Muscle of back (tissue), 11 donors: ENCODE results near the gene CARD9. TPM values are rescaled to one million over a fixed set of nuclear protein-coding genes. Genes with fewer than 3 reads are reported as not detected.

ENCODE experiments used
- DNase-seq, 3 donors: peaks; one replicate each; pipeline versions ENCODE4 v3.0.0 to v3.0.0-alpha.2; 2013
- polyA plus RNA-seq, 10 donors: library from polyadenylated mRNA; unstranded; fragments of 120-200 nt; gene quantifications; one replicate each; pipeline ENCODE4 v1.2.1, GENCODE V29; 2013; ENCODE audit not compliant: insufficient read length in 10 of 10

The CARD9 gene
- polyA plus RNA-seq, 10 donors: 0.52 to 2.0 (median 1.3) TPM

DNA sequence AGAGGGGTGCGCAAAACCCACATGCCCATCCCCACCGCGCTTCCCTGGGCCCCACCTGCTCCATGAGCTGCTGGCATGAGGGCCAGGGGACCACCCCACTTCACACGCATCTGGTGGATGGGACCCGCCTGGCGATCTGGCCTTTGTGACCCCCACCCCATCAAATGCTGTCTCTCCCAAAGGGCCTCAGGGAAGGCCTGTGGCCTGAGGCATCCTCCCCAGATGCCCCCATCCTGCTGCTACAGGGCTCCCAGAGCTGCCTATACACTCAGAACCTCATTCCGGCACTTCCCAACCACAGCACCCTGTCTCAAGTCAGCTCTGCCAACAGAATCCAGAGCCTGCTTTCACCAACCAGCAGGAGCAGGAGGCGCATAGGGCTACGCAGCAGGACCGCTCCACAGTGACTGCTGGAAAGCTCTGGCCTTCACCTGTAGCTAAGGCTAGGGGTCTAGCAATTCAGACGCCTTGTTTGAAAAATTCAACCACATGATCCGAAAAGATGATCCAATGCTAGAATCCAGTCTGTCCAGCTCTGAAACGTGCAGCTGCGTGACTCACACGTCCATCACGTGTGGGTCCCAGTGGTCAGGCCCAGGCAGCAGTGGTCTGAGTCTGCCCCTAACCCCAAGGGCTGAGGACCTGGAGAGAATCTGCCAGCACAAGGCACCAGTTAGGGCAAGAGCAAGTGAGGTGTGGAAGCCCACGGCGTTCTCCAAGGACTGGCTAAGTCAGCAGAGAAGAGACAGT is 27.9 kb upstream of the CARD9 start:
- no peak for DNase-seq

DNA sequence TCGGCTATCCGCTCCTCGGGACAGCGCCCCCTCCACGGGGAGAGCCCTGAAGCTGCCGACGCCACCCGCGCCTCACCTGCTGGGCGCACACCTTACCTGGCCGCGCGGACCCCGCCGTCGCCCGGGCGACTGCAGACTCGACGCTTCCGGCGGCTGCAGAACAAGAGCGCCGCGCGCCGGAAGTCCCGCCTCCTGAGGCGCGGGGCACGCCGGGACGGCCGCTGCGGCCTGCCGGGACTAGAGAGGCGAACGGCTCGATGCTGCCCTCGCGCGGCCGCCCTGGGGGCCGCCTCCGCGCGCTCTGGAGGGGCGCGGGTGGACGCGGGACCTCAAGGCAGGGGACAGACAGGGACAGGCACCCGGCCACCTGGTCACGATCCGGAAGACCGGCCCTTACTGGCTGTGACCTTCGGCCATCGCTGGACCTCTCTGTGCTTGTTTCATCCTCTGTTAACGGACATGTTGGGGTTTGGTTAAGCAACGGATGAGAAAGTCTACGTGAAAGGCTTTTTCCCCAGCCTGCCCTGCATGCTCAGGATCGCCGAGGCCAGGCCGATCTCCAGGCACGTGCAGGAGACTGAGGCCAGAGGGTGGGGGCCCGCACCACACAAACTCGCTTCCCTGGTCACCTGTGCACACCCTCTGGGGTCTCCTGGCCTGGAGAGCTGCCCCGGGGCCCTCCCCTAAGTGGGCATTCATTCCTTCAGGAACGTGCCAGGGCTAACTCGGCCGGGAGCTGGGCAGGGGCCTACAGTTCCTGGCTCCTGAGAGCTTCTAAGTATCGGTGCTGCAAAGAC is 26.8 kb upstream of the CARD9 start, which contains the start of gene SNAPC4:
TSS of gene SNAPC4 (minus strand) at position 133 of the 797 bp plus-strand sequence. CDS start 1,742 bp downstream, outside the sequence.
- DNase-seq: peak; percentile 85 to 95 (median 92)

DNA sequence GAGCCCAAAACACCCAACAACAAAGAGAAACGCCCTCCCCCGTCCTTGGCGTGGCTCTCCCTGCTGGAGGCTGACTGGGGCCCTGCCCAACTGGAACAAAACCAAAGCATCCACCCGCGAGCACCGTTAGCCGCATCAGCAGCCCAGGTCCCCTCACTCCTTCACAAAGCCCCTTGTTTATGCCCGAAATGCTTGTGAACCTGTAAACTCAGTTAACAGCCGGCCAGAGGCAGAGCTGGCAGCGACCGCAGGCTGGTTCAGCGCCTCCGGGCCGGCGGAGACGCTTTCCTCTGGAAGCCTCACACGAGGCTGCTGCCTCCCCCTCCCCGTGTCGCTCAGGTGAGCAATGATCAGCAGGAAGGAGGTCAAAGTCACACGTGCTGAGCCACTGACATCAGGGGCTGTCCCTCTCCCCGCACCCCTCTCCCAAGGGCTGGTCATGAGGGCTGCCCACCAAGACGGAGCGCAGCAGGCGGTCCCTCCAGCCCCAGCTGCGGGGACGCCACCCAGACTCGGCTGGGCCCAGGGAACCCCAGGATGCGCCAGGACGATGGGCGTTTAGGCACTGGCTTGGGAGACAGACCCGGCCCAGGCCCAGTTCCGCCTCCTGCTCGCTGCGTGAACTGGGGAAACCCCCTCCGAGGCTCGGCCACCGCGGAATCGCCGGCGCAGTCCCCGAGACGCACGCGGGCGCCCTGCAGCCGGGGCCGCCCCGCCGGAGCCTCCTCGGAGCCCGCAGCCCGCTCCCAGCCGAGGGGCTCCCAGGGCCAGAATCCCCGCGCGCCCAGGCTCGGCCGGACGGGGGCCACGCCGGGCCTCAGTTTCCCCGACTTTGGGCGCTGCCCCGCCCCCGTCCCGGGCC is 25.9 kb upstream of the CARD9 start:
- DNase-seq: no peak

DNA sequence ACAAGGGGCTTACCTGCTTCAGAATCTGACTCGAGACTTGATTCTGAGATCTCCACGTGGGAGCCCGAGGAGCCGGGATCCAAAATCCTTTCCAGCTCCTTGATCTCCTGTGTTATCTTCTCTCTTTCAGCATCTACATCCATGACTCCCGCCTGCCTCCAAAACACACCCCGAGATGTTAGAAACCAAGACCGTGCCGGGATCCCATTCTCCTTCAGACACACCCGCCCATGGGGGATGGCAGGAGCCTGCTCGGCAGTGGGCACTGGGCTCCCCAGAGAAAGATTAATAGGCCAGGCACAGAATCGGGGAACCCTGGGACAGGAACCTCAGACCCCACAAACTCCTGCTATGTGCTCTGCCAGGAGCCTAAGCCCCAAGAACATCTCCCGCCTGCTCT is 24.8 kb upstream of the CARD9 start:
- no peak for DNase-seq

DNA sequence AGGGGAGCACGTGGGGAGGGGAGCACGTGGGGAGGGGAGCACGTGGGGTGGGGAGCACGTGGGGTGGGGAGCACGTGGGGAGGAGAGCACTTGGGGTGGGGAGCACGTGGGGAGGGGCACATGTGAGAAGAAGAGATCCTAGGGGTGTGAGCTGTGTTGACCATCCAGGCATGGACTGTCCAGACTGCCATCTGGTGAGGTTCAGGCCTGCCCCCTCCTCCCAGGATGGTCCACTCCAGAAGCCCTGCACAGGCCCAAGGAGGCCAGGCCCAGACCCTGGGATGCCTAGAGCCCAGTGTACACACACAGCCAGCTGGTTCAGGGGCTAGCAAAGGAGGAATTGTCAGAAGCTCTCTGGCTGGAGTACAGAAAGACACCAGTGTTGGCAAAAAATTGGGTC is 24.2 kb upstream of the CARD9 start:
- no peak for DNase-seq

DNA sequence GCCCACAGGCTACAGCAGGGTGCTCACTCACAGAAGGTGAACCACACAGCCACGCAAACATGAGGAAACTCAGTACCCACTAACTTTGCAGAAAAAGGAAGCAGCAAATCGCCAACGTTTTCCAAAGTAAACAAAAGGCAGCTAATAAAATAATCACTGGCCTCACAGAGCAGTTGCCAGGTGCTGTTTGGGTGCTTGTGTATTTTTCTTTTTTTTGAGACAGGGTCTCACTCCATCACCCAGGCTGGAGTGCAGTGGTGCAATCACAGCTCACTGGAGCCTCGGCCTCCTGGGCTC is 22.7 kb upstream of the CARD9 start:
- no peak for DNase-seq

DNA sequence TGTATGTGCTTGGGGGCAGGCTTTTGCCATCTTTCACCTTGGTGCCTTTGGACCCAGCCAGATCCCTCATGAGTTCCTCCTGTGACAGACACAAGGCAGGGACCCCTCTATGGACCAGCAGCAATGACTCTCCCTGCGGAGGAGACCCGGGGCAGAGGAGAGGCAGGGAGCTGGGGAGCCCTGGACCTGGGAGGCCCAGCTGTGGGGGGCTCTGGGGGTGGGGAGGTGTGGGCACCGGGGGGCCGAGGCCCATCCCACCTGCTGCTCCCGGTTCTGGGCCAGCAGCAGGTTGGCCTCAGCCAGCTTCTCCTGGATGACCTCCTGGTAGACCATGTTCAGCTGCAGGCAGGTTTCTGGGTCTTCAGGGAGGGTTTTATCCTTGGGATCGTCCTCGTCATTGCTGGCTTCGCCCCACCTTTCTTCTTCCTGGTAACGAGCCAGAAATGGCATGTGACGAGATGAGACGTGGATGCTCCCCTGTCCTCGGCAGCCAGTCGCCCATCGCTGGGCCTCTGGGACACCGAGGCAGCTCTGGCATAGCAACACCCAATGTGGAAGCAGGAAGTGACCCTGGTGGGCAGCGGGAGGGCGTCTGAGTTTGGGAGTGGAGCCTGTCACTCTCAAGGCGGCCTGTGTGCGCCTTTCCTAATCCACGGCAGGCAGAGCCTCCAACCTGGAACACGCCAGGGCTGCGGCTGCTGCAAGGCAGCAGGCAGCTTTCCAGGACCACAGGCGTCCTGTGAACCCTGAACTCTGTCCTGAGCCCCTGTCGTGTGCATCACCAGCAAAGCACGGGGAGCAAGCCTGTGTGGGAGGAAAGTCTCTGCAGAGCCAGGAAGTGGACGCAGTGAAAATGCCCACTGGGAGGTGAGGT is 22.1 kb upstream of the CARD9 start:
- DNase-seq: no peak

DNA sequence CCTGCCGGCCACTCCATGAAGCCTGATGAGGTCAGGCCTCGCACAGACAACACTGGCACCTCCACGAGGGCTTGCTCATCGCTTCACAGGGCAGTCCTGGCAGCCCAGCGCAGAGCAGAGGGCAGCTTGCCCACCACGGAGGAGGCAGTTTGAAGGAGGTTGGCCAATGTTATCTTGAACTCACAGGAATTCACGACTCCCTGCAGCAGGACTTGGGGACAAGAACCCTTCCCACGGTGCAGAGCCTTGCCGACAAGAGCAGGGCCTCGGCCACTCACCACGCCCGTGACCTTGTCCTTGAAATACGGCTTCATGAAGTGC is 21.5 kb upstream of the CARD9 start:
- no peak for DNase-seq

DNA sequence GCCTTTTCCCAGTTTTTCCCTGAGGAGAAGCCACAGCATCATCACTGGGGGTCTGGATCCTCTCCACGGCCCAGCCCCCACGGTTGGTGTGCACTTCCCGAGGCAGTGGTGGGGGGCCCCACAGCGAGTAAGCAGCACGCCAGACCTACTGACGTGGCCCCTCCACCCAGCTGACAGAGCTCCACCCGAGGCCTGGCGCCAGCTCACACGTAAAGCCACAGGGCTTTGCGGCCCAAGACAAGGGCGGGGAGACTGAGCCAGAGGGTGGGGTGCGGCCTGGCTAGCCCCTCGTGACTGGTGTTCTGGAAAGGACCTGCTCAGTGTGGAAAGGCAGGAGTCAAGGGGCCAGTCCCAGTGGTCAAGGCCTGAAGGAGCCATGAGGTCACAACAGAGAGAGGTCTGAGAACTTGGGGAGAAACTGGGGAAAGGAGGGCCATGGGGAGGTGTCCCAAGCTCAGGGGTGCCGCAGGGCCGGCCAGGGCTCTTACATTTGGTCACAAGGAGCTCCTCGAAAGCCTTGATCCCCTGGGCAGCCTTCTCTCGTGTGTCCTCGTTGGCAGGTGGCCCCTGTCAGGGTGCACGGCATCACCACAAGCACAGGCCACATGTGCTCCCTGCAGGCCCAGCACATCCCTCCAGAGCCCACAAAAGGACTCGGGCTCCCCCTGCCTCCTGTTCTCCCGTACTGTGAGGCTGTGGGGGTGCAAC is 21.0 kb upstream of the CARD9 start:
- DNase-seq: peak in 1 of 3 donors; percentile 34

DNA sequence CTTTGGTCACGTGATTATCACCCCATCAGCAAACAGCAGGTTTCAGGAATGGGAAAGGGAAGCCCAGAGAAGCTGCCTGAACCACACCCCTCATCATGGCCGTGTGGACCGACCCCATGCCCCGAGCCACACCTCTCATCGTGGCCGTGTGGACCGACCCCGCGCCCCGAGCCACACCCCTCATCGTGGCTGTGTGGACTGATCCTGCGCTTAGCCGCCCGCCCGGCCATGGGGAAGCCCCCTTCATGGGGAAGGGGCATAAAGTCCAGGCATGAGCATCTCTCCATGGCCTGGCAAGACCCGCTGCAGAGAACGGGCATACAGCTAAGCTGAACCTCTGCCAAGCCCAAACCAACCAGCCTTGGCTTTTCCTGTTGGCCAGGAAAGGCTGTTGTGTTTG is 20.1 kb upstream of the CARD9 start:
- no peak for DNase-seq

DNA sequence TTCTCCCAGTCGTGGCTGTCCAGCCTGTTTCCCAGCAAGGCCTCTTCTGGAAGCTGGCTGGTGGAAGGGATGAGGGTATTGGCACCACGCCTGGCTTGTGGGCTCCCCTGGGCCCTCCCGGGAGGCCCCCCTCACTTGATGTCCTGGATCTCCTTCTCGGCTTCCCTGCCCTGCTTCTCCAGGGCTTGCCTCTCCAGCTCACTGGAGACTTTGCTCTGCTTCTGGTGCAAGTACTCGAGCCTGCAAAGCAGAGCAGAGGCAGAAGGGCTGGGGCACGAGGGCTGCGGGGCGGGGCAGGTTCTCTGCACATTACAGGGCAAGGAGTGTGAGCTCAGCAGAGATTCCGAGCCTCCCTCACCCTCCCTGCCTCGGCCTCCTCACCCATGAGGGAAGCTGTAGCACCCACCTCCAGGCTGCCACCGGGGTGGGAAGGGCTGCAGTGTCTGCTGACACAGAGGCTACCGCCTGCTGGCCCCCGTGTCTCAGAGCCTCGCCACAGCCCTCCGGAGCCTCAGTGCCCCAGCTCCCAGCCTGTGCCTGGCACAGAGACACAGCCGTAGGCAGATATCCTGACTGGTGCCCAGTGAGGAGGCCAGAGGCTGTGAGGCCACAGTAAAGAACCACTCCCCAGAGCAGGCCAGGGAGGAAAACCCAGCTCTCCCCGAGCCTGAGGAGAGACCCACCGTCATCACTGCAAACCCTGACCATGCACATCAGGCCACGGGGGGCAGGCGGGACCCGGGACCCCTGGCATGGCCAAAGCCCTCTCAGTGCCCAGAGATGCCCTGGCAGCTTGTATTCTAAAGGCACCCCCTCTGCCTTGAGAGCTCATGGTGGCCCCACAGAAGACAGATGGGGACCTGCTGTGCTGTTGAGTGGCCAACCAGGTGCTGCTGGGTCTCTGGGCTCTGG is 19.3 kb upstream of the CARD9 start:
- DNase-seq: peak in 1 of 3 donors; percentile 32

DNA sequence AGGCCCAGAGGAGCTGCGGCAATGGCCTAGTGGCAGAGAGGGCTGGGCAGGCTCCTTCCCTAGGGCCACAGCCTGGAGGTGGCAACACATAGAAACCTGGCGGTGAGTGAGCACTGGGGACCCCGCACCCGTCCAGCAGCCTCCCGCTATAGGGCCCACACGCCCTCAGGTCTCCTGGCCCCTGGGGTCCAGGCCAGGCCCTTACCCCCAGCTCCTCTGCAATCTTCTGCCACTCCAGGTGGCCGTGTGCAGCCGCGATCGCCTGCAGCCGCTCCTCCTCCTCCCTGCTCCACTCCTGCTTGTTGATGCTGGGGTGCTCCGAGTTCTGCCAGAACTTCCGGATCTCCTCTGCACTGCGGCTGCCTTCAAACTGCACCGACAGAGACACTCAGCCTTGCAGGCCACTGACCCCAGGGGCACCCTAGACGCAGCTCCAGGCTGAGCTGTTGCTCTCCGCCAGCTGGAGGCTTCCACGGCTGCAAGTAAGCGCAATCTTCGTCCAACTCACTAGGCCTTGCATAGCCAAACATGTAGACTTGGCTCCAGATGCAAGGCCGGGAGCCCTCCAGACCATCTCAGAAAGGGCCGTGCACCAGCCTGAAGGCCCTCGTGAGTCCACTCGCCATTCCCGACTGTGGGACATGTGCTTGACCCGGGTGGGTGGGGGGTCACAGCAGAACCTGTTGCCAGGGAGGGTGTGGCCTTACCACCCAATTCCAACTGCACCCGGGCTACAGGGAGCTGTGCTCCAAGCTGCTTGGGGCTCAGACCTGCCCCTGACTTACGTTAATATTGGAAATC is 18.5 kb upstream of the CARD9 start:
- peak in 1 of 3 donors; percentile 40 for DNase-seq

DNA sequence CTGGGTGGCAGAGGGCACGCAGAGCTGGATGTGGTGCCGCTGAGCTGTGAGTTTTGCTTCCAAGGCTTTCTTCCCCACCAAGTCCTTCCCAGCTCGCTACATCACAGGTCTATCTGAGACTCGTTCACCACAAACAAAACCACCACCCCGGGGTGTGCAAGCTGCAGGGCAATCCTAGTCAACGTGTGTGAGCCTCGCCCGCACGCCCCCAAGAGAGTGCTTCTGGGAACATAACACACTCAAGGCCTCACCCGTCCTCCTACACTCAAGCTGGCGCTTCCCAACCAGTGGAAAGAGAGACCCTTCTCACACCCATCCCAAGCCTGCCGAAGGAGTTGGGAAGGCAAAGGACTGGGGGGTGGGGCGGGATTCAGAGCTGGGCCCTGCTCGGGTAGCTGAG is 15.9 kb upstream of the CARD9 start:
- no peak for DNase-seq

DNA sequence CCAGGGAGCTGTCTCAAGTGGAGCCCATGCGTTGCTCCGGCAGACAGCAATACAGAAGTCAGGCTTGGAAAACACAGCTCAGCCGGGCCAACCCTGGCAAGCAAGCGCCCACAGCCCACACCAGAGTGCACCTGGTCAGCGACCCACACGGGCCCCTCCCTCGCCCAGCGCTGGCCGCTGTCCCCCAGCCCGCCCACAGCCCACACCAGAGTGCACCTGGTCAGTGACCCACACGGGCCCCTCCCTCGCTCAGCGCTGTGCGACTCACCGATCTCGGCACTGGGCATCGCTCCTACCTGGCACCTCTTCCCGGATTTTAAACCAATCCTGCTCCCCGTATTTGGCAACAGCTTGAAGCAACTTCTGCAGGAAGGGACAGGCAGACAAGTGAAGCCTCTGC is 13.7 kb upstream of the CARD9 start:
- DNase-seq: no peak

DNA sequence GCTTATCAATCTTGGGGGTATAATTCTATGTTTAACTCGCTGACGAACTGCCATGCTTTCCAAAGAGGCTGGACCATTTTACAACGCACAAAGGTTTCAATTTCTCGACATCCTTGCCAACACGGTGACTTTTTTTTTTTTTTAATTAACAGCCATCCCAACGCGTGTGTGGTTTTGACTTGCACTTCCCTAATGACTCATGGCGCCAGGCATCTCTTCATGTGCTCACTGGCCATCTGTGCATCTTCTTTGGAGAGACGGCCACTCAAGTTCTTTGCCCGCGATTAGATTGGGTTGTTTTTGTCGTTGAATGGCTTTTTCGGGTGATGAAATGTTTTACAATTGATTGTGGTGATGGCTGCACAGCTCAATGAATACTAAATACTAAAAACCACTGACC is 12.5 kb upstream of the CARD9 start:
- DNase-seq: no peak

DNA sequence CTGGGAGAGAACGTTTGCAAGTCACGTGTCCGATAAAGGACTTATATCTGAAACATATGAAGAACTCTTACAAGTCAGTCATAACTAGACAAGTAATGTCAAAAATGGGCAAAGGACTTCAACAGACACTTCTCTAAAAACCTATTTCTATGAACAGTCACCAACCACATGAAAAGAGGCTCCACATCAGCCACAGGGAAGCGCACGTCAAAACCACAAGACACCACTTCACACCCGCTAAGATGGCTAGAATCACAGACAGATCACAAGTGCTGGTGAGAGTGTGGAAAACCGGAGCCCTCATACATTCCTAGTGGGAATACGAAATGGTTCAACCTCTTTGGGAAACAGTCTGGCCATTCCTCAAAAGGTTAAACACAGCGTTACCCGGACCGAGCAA is 11.5 kb upstream of the CARD9 start:
- no peak for DNase-seq

DNA sequence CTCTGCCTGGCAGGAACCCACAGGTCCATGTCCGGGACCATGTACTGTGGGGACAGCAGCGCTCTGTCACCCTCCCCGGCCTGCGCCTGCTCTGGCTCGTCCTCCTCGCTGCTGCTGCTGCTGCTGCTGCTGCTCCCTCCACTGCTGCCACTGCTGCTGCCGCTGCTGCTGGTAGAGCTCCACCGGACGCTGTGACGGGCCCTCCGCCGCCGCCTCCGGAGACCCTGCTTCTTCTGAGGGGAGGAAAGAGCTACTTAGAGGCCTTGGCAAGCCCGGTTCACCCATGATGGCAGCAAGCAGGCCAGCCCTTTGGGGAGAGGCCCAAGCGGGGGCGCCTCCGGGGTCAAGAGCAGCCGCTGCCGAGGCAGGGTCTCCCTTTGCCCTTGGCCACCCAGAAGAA is 10.0 kb upstream of the CARD9 start:
- no peak for DNase-seq

DNA sequence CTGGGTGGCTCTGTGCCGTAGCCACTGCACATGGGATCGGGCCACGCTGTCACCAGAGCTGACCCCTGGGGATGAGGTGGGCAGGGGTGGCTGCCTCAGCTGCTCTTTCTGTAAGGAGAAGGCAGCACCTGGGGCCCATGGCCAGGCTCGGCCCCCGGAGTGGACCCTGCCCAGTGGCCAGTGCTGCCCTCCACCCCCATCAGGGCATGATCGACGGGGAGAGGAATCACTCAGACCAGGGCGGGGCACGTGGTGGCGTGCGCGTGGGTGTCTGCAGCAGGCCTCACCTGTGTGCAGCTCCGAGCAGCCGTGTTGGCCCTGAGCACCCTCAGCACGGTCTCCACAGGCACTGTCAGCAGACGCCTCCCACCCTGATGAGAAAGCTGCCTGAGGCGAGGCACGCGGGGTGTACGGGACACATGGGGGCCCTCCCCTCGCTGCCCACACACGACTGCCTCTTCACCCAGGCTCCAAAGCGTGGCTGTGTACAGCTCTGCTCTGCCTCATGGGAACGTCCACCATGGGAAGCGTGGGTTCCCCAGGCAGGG is 8.6 kb upstream of the CARD9 start:
- DNase-seq: no peak

DNA sequence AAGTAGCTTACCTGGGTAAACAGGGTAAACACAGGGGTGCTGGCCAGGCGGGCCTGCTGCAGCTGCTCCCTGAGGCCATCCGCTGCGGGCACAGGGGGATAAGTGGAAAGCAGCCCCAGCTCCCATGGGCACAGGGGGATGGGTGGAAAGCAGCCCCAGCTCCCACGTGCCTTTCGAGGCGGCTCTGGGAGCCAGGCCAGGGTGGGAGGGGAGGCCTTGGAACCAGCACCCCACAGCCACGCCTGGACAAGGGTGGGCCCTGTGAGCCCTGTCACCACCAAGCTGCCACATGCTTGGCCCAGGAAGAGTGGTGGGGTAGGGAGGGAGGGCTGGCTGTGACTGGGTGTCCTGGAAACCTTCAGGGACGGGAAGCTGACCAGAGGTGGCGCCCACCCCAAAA is 7.8 kb upstream of the CARD9 start:
- DNase-seq: no peak
